ENCODE measurements around the gene SINHCAF.

GRCh38 chr12:31280183-31280582, 45.8 kb downstream of the SINHCAF start:
- TF ChIP-seq EZH2 (IDR thresholded peaks at IDR 0.05; ENCODE audit: low read depth) (no peak), CTCF (conservative IDR thresholded peaks at IDR 0.05) (no peak)

Measured in PC-9 (cell line).